Measurements from ENCODE around the gene C5orf47. TPM values are rescaled to one million over a fixed set of nuclear protein-coding genes. Genes with fewer than 3 reads are reported as not detected.

The C5orf47 gene
- polyA plus RNA-seq, 1 of the 3 experiments (the other 2 are of a cell fraction), result not detected

DNA sequence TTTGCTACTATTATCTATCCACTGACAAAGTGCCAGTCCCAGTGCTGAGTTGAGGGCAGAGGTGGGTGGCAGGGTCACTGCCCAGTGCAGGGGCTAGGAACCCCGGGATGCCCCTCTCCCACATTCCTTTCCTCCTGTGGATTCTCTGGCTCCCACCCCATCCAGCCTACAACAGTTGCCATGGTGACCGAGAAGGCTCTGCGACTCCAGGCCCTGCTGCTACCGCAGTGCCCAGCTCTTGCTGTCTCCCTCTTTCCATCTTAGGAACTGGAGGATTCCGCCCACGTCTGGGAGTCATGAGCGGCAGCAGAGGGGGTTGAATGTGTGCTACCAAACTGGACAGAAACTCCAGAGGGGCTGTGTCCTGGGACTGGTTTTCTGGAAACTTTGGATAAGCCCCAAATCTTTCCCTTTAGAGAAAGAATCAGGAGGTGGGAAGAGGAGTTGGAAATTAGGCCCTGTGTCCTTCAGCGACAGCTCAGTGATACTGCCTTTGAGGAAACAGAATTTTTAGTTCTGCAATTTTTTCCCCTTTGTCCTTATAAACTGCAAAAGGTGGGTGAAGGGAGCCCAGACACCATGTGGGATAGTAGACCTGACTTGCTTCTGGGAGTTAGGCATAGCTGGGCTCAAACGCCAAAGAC, 20.7 kb upstream of the C5orf47 start:
- H3K36me3 ChIP-seq (replicated peaks in 1 of 2; ENCODE audit: control insufficient read depth in 1 of 2, insufficient read depth in 2 of 2, low read length in 1 of 2), result no peaks in the 10 kb centered on the region
- no peak overlapping the region for H3K27ac ChIP-seq (ENCODE audit: low read depth in 2 of 2, low read length in 1 of 2)
- H4K20me1 ChIP-seq (ENCODE audit: insufficient read depth), result no peaks in the 10 kb centered on the region
- ChIA-PET POLR2A (no interaction called here), CTCF (interaction anchor here (1.2 to 1.8 kb wide), 6 partner anchors 25 to 352 kb away, joined by 3 to 6 read pairs (median 4); partner anchors contain the start of gene BOD1)
- no peaks in the 10 kb centered on the region for H3K9me2 ChIP-seq
- H3K4me2 ChIP-seq, result no peak overlapping the region
- H2AFZ ChIP-seq (ENCODE audit: low read depth), result no peak overlapping the region
- H3K4me1 ChIP-seq (ENCODE audit: control insufficient read depth in 1 of 2, insufficient read depth in 2 of 2, low read depth in 1 of 2, low read length in 1 of 2), result peaks cover 5% of the 10 kb centered on the region in 2 experiments; a peak in 1 of 4 replicates
- H3K9me3 ChIP-seq, result no peaks in the 10 kb centered on the region
- H3K79me2 ChIP-seq (ENCODE audit: insufficient read depth), result no peaks in the 10 kb centered on the region
- no peaks in the 10 kb centered on the region for H3K27me3 ChIP-seq (ENCODE audit: insufficient read depth)
- WGBS (ENCODE audit: low lambda C conversion rate), result 78% methylated on average over 9 of the region's 9 CpGs
- TF ChIP-seq RFX5 (IDR thresholded peaks at IDR 0.05; ENCODE audit: low read length) (no peak), RXRA (IDR thresholded peaks at IDR 0.05; ENCODE audit: borderline replicate concordance, low read depth) (no peak), PBX3 (IDR thresholded peaks at IDR 0.05) (no peak), MXI1 (IDR thresholded peaks at IDR 0.05; ENCODE audit: low read depth, low read length) (no peak), TEAD4 (IDR thresholded peaks at IDR 0.05; ENCODE audit: borderline replicate concordance, insufficient read depth) (no peak), RCOR1 (IDR thresholded peaks at IDR 0.05; ENCODE audit: low read length) (no peak), GATA2 (CRISPR knock-in tag; IDR thresholded peaks at IDR 0.05) (no peak), JUND (IDR thresholded peaks at IDR 0.05) (no peak), CHD2 (IDR thresholded peaks at IDR 0.05; ENCODE audit: low read length, partially characterized antibody) (no peak), MEF2A (IDR thresholded peaks at IDR 0.05; ENCODE audit: borderline replicate concordance, low read depth) (no peak), SIN3A (IDR thresholded peaks at IDR 0.05; ENCODE audit: borderline replicate concordance, low read depth, low read length) (no peak)
- TF ChIP-seq, protein P1, sequence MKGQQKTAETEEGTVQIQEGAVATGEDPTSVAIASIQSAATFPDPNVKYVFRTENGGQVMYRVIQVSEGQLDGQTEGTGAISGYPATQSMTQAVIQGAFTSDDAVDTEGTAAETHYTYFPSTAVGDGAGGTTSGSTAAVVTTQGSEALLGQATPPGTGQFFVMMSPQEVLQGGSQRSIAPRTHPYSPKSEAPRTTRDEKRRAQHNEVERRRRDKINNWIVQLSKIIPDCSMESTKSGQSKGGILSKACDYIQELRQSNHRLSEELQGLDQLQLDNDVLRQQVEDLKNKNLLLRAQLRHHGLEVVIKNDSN (IDR thresholded peaks at IDR 0.05; ENCODE audit: borderline replicate concordance, low read depth), result no peak
- TF ChIP-seq, protein P2, sequence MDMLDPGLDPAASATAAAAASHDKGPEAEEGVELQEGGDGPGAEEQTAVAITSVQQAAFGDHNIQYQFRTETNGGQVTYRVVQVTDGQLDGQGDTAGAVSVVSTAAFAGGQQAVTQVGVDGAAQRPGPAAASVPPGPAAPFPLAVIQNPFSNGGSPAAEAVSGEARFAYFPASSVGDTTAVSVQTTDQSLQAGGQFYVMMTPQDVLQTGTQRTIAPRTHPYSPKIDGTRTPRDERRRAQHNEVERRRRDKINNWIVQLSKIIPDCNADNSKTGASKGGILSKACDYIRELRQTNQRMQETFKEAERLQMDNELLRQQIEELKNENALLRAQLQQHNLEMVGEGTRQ (IDR thresholded peaks at IDR 0.05; ENCODE audit: borderline replicate concordance, low read depth, low read length), result no peak
- no peak overlapping the region for H3K4me3 ChIP-seq (ENCODE audit: low read depth in 2 of 2, low read length in 1 of 2)
- no peak overlapping the region for H3K9ac ChIP-seq
- H3F3A ChIP-seq (replicated peaks; ENCODE audit: insufficient read depth), result peaks cover 3% of the 10 kb centered on the region
- peak; percentile 55 for DNase-seq
